Endothelial cell of umbilical vein (primary cell): Measurements from ENCODE around the gene GMNC. TPM values are rescaled to one million over a fixed set of nuclear protein-coding genes. Genes with fewer than 3 reads are reported as not detected.

ENCODE experiments used
- BruUV-seq: library from RNA; stranded (reverse); fragments of 400-500 nt; replicated peaks from 2 replicates; lab custom pipeline; 2021; lab: Mats Ljungman, UMichigan
- CTCF ChIA-PET: fragments of 300-600, 350-600 bp; sonication (Branson Sonifier 250); formaldehyde crosslinking; loops from one replicate; lab custom pipeline; 2021; ENCODE audit warnings: antibody characterized with exemption, inconsistent platforms; lab: Charles Lee
- POLR2A ChIA-PET: fragments of 300-600, 350-600 bp; sonication (Branson Sonifier 250); formaldehyde crosslinking; loops from one replicate; lab custom pipeline; 2021; ENCODE audit warnings: antibody characterized with exemption, inconsistent platforms; lab: Charles Lee
- DNase-seq: peaks from one replicate; pipeline ENCODE4 v3.0.0-alpha.2; 2011; ENCODE audit warnings: low read depth, low spot score
- FAIRE-seq: peaks from 2 replicates; lab custom pipeline; 2011; peaks lifted over from hg19 to GRCh38; lab: Jason Lieb, UNC
- H2AFZ ChIP-seq: 2 replicates; pipeline ENCODE4 v1.6.0; 2012; ENCODE audit warnings: low read depth, low read length, control low read depth, inconsistent platforms
- H3K27ac ChIP-seq: 2 replicates; pipeline ENCODE4 v1.5.1; 2011; ENCODE audit warnings: low read depth, mild to moderate bottlenecking, control low read depth, low read length, moderate library complexity; ENCODE audit not compliant: insufficient read depth
- H3K27me3 ChIP-seq, 2 experiments: 2 replicates each; pipeline versions ENCODE4 v1.6.0 to v1.6.1; 2011; ENCODE audit warnings: low read length in 2 of 2, mixed read lengths in 1 of 2; ENCODE audit not compliant: control insufficient read depth in 2 of 2, insufficient read depth in 2 of 2
- H3K36me3 ChIP-seq, 2 experiments: 2 replicates in 1 of 2; 3 replicates in 1 of 2; pipeline ENCODE4 v1.5.1; 2011; ENCODE audit warnings: low read length in 2 of 2, mild to moderate bottlenecking in 1 of 2, moderate library complexity in 1 of 2; ENCODE audit not compliant: control insufficient read depth in 2 of 2, insufficient read depth in 2 of 2; ENCODE audit errors: extremely low read depth in 1 of 2
- H3K4me1 ChIP-seq: 3 replicates; pipeline ENCODE4 v1.5.1; 2011; ENCODE audit warnings: mild to moderate bottlenecking, low read length; ENCODE audit not compliant: control insufficient read depth, insufficient read depth; ENCODE audit errors: extremely low read depth
- H3K4me2 ChIP-seq: 2 replicates; pipeline ENCODE4 v1.6.1; 2011; ENCODE audit warnings: low read length, control low read depth, mixed read lengths; ENCODE audit not compliant: insufficient read depth
- H3K4me3 ChIP-seq, 3 experiments: fragments of 200-600 bp in 1 of 3; sonication (generic), shearing (Covaris generic) in 1 of 3; replicated peaks in 1 of 3; 2 replicates each; pipeline ENCODE4 v1.5.1; 2011 to 2016; ENCODE audit warnings: control low read depth in 3 of 3, low read length in 3 of 3, mild to moderate bottlenecking in 2 of 3, inconsistent platforms in 1 of 3, low read depth in 1 of 3, moderate library complexity in 1 of 3; ENCODE audit not compliant: insufficient read depth in 1 of 3
- H3K79me2 ChIP-seq: 2 replicates; pipeline ENCODE4 v1.6.0; 2012; ENCODE audit warnings: low read length, inconsistent platforms; ENCODE audit not compliant: control insufficient read depth, insufficient read depth
- H3K9ac ChIP-seq: replicated peaks from 2 replicates; pipeline ENCODE3; 2011; ENCODE audit warnings: low read length, control low read depth; ENCODE audit not compliant: insufficient read depth; ENCODE audit errors: extremely low read depth
- H3K9me1 ChIP-seq: replicated peaks from 3 replicates; pipeline ENCODE4 v1.6.0; 2011; ENCODE audit warnings: mild to moderate bottlenecking, low read length; ENCODE audit not compliant: control insufficient read depth, insufficient read depth; ENCODE audit errors: extremely low read depth
- H3K9me3 ChIP-seq: replicated peaks from 2 replicates; pipeline ENCODE4 v1.5.1; 2012; ENCODE audit warnings: low read length, inconsistent platforms; ENCODE audit not compliant: control insufficient read depth, insufficient read depth
- H4K20me1 ChIP-seq: replicated peaks from 2 replicates; pipeline ENCODE3; 2011; ENCODE audit warnings: mild to moderate bottlenecking, low read length; ENCODE audit not compliant: control insufficient read depth, insufficient read depth; ENCODE audit errors: extremely low read depth
- CTCF ChIP-seq, 2 donors: IDR thresholded peaks; 1 replicate in 1 of 2; 2 replicates in 1 of 2; pipeline ENCODE4 v1.5.1; 2011; ENCODE audit warnings: low read length in 2 of 2, mild to moderate bottlenecking in 2 of 2, moderate library complexity in 2 of 2, control low read depth in 1 of 2, inconsistent platforms in 1 of 2, low read depth in 1 of 2; ENCODE audit not compliant: insufficient read depth in 1 of 2; ENCODE audit errors: extremely low read depth in 1 of 2
- EZH2 ChIP-seq: IDR thresholded peaks from 2 replicates; pipeline ENCODE4 v1.6.1; 2012; ENCODE audit warnings: borderline replicate concordance, low read depth, mild to moderate bottlenecking, moderate library complexity, low read length, inconsistent platforms; ENCODE audit not compliant: severe bottlenecking
- FOS ChIP-seq: IDR thresholded peaks from 2 replicates; pipeline ENCODE4 v1.6.1; 2011; ENCODE audit warnings: mild to moderate bottlenecking, low read length, moderate library complexity, borderline replicate concordance; ENCODE audit not compliant: insufficient read depth
- GATA2 ChIP-seq: IDR thresholded peaks from 2 replicates; pipeline ENCODE4 v1.7.0; 2011; ENCODE audit warnings: low read depth, mild to moderate bottlenecking, moderate library complexity, mixed read lengths, low read length; ENCODE audit not compliant: insufficient read length, insufficient read depth
- JUN ChIP-seq: IDR thresholded peaks from 2 replicates; pipeline ENCODE4 v1.6.1; 2011; ENCODE audit warnings: borderline replicate concordance, low read depth; ENCODE audit not compliant: insufficient read length, insufficient read depth
- MYC ChIP-seq: IDR thresholded peaks from one replicate; pipeline ENCODE4 v1.6.1; 2011; ENCODE audit warnings: mild to moderate bottlenecking, low read depth, low read length
- POLR2A ChIP-seq: IDR thresholded peaks from 2 replicates; pipeline ENCODE4 v1.6.1; 2012; ENCODE audit warnings: low read depth, mild to moderate bottlenecking, control low read depth, low read length
- POLR2AphosphoS5 ChIP-seq: IDR thresholded peaks from 2 replicates; pipeline ENCODE4 v1.6.1; 2012; ENCODE audit warnings: low read depth, mild to moderate bottlenecking, control low read depth, low read length, moderate library complexity; ENCODE audit not compliant: insufficient read depth
- dilution Hi-C: fragments of 300-500 bp; cut with MboI; formaldehyde crosslinking; loops from one replicate; pipeline ENCODE4 v1.15.0; 2019; ENCODE audit warnings: low sequenced_read_pairs; ENCODE audit not compliant: extremely low pct_ligation_motif_present
- intact Hi-C: fragments of 100-400 bp; cut with micrococcal nuclease; formaldehyde crosslinking; loops from one replicate; pipeline ENCODE4 v1.10.0; 2022
- polyA plus RNA-seq, 4 experiments: library from polyadenylated mRNA; depleted of rRNA in 3 of 4; stranded (reverse) in 3 of 4; unstranded in 1 of 4; fragments of >200 nt; gene quantifications; 2 replicates each; pipeline versions ENCODE4 v1.2.1 to v1.2.3, GENCODE V29; 2011 to 2012; ENCODE audit warnings: missing spikeins in 1 of 4
- total RNA-seq: library from RNA; stranded (reverse); gene quantifications from 2 replicates; pipeline ENCODE4 v1.2.3, GENCODE V29; 2021
- TF ChIP-seq, protein P1 (sequence below): IDR thresholded peaks from 2 replicates; pipeline ENCODE4 v1.6.1; 2011; ENCODE audit not compliant: insufficient read depth, insufficient read length

Gene GMNC
- total and polyA plus RNA-seq, 2 donors (not counting 3 experiments of a cell fraction or from before 2014, with no cell fraction given), result not detected

DNA sequence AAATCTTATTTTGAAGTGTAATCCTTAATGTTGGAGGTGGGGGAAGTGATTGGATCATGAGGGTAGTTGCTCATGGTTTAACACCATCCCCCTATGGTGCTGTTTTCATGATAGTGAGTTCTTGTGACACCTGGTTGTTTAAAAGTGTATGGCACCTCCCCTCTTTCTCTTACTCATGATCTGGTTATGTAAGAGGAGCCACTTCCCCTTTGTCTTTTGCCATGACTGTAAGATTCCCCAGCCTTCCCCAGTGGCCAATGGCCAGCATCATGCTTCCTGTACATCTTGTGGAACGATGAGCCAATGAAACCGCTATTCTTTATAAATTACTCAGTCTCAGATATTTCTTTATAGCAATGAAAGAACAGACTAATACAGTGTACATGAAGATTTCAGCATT is 39.8 kb upstream of the GMNC start:
- BruUV-seq, result no TSS peak
- H3K4me1 ChIP-seq, result no peaks in the 10 kb centered on the region
- FAIRE-seq (no peak), DNase-seq (no peak)
- no peak overlapping the region for H2AFZ ChIP-seq
- POLR2A ChIA-PET, result no interaction called here
- H3K79me2 ChIP-seq, result no peaks in the 10 kb centered on the region
- no peak overlapping the region for H3K4me2 ChIP-seq
- dilution Hi-C loops (no loop called here), intact Hi-C loops (no loop called here)
- H4K20me1 ChIP-seq, result no peaks in the 10 kb centered on the region
- H3K9ac ChIP-seq, result no peak overlapping the region
- H3K9me3 ChIP-seq, result no peaks in the 10 kb centered on the region
- CTCF ChIA-PET, result no interaction called here
- H3K9me1 ChIP-seq, result no peaks in the 10 kb centered on the region
- no peak overlapping the region for H3K4me3 ChIP-seq
- no peaks in the 10 kb centered on the region for H3K36me3 ChIP-seq
- no peak overlapping the region for H3K27ac ChIP-seq
- no peaks in the 10 kb centered on the region for H3K27me3 ChIP-seq
- TF ChIP-seq GATA2 (no peak), FOS (no peak), MYC (no peak), POLR2AphosphoS5 (no peak), JUN (no peak), EZH2 (no peak), CTCF (IDR thresholded peaks at IDR 0.05; ENCODE audit: extremely low read depth in 1 of 2, insufficient read depth in 1 of 2, low read depth in 1 of 2, low read length in 2 of 2) (no peak), POLR2A (no peak)
- TF ChIP-seq, protein P1, sequence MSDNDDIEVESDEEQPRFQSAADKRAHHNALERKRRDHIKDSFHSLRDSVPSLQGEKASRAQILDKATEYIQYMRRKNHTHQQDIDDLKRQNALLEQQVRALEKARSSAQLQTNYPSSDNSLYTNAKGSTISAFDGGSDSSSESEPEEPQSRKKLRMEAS, result no peak
